ENCODE results near the gene MGAT5B. TPM values are rescaled to one million over a fixed set of nuclear protein-coding genes. Genes with fewer than 3 reads are reported as not detected.

MGAT5B gene
- total and polyA plus RNA-seq, 2 experiments from 2014 or later: 1.6 to 10.0 TPM

- DNase-seq (ENCODE audit: low spot score): no peak
- Histone ChIP-seq H4K20me1 (replicated peaks; ENCODE audit: insufficient read depth) (no peaks in the 10 kb centered on the region), H3K27me3 (ENCODE audit: insufficient read depth) (no peaks in the 10 kb centered on the region), H3K36me3 (ENCODE audit: insufficient read depth) (no peaks in the 10 kb centered on the region; the same call in 1 of the 2 replicates), H3K79me2 (replicated peaks; ENCODE audit: insufficient read depth) (no peaks in the 10 kb centered on the region), H3K4me1 (ENCODE audit: insufficient read depth) (0 out of 2 replicates have a peak, but pooled peaks cover under 1% of the 10 kb centered on the region), H3F3A (replicated peaks; ENCODE audit: low read depth) (no peaks in the 10 kb centered on the region), H3K4me2 (no peak overlapping the region), H3K27ac (ENCODE audit: low read depth) (no peak overlapping the region), H3K9me2 (ENCODE audit: insufficient read depth) (no peaks in the 10 kb centered on the region), H2AFZ (no peak overlapping the region), H3K4me3 (no peak overlapping the region)
- no peak for ATAC-seq
- Mint-ChIP-seq H3K9me3 (peaks cover 3% of the 10 kb centered on the region; the same call in 1 of the 3 replicates), H3K4me3 (no peak overlapping the region), H3K4me1 (peaks cover 18% of the 10 kb centered on the region), H3K27ac (no peak overlapping the region), H3K27me3 (ENCODE audit: insufficient read depth, low read depth, poor library complexity) (peaks cover 15% of the 10 kb centered on the region), H3K36me3 (ENCODE audit: low read depth) (peaks cover 14% of the 10 kb centered on the region)
- TF ChIP-seq ZNF114 (CRISPR knock-in tag; IDR thresholded peaks at IDR 0.05): no peak
Observed at GRCh38 chr17:76879691-76880090, 11.5 kb downstream of the MGAT5B start.

- H3K36me3 ChIP-seq (ENCODE audit: insufficient read depth): no peaks in the 10 kb centered on the region; the same call in 1 of the 2 replicates
- H3K27ac Mint-ChIP-seq: no peak overlapping the region
- TF ChIP-seq ZNF114 (CRISPR knock-in tag; IDR thresholded peaks at IDR 0.05) (no peak), REST (IDR thresholded peaks at IDR 0.05; ENCODE audit: unreplicated experiment) (no peak), ETS1 (IDR thresholded peaks at IDR 0.05) (no peak), STAT1 (IDR thresholded peaks at IDR 0.05; ENCODE audit: unreplicated experiment) (no peak), JUNB (IDR thresholded peaks at IDR 0.05; ENCODE audit: unreplicated experiment) (no peak), NANOG (IDR thresholded peaks at IDR 0.05; ENCODE audit: borderline replicate concordance) (no peak), ZNF462 (CRISPR knock-in tag; IDR thresholded peaks at IDR 0.05) (no peak), EZH2phosphoT487 (IDR thresholded peaks at IDR 0.05; ENCODE audit: unreplicated experiment) (no peak), EZH2 (IDR thresholded peaks at IDR 0.05; ENCODE audit: low read depth, unreplicated experiment) (no peak), ZNF331 (CRISPR knock-in tag; IDR thresholded peaks at IDR 0.05; ENCODE audit: low read depth) (no peak)
Observed at GRCh38 chr17:76880268-76880667, 12.1 kb downstream of the MGAT5B start.

More at GRCh38 chr17:76880268-76880667, 12.1 kb downstream of the MGAT5B start:
- Mint-ChIP-seq H3K36me3 (ENCODE audit: low read depth) (peaks cover 9% of the 10 kb centered on the region), H3K4me1 (peaks cover 23% of the 10 kb centered on the region), H3K9me3 (peaks cover 1% of the 10 kb centered on the region; the same call in 1 of the 3 replicates), H3K4me3 (no peak overlapping the region), H3K27me3 (ENCODE audit: insufficient read depth, low read depth, poor library complexity) (peaks cover 17% of the 10 kb centered on the region)
- DNase-seq (ENCODE audit: low spot score) (no peak), ATAC-seq (peak; percentile 63)
- no peak overlapping the region for H2AFZ ChIP-seq
- H3K27me3 ChIP-seq (ENCODE audit: insufficient read depth): no peaks in the 10 kb centered on the region
- H3K4me3 ChIP-seq: no peak overlapping the region
- H3K4me1 ChIP-seq (ENCODE audit: insufficient read depth): peaks cover 6% of the 10 kb centered on the region
- H3K27ac ChIP-seq (ENCODE audit: low read depth): no peak overlapping the region
- H3K9me2 ChIP-seq (ENCODE audit: insufficient read depth): no peaks in the 10 kb centered on the region
- H3K79me2 ChIP-seq (replicated peaks; ENCODE audit: insufficient read depth): no peaks in the 10 kb centered on the region
- H3K4me2 ChIP-seq: no peak overlapping the region
- H3F3A ChIP-seq (replicated peaks; ENCODE audit: low read depth): no peaks in the 10 kb centered on the region
- H4K20me1 ChIP-seq (replicated peaks; ENCODE audit: insufficient read depth): no peaks in the 10 kb centered on the region
